Psoas muscle (tissue), 8 donors: ENCODE measurements around the gene MAN1B1. TPM values are rescaled to one million over a fixed set of nuclear protein-coding genes. Genes with fewer than 3 reads are reported as not detected.

ENCODE experiments used
- ATAC-seq, 4 donors: fragments of 200-7000 bp; cut with Tn5 transposase; one replicate each; pipeline ENCODE4 v1.9.1; 2020; ENCODE audit warnings: moderate library complexity in 3 of 4, mild to moderate bottlenecking in 2 of 4
- DNase-seq, 2 donors: peaks; one replicate each; pipeline ENCODE4 v3.0.0-alpha.2; 2020
- H3K27ac ChIP-seq: fragments of 200-600 bp; one replicate; pipeline ENCODE4 v1.8.0; 2022
- H3K27me3 ChIP-seq, 3 donors: fragments of 200-600 bp in 1 of 3; one replicate each; pipeline versions ENCODE4 v1.6.1 to v1.8.0; 2013 to 2022; ENCODE audit warnings: low read length in 2 of 3, mild to moderate bottlenecking in 2 of 3, moderate library complexity in 1 of 3; ENCODE audit not compliant: insufficient read depth in 3 of 3
- H3K36me3 ChIP-seq, 2 donors: fragments of 200-600 bp in 1 of 2; one replicate each; pipeline versions ENCODE4 v1.6.1 to v1.8.0; 2013 to 2022; ENCODE audit warnings: low read depth in 1 of 2, mild to moderate bottlenecking in 1 of 2, moderate library complexity in 1 of 2; ENCODE audit not compliant: insufficient read depth in 1 of 2
- H3K4me1 ChIP-seq: fragments of 200-600 bp; one replicate; pipeline ENCODE4 v1.8.0; 2022
- H3K4me3 ChIP-seq: fragments of 200-600 bp; one replicate; pipeline ENCODE4 v1.8.0; 2022; ENCODE audit warnings: mild to moderate bottlenecking
- H3K9me3 ChIP-seq: fragments of 200-600 bp; one replicate; pipeline ENCODE4 v1.8.0; 2022
- CTCF ChIP-seq: fragments of 200-600 bp; IDR thresholded peaks from one replicate; pipeline ENCODE4 v1.8.0; 2022; ENCODE audit warnings: antibody characterized with exemption
- WGBS, 3 donors: extraction: QIAGEN DNeasy Blood & Tissue Kit; methylation state at CpG; one replicate each; pipeline versions ENCODE4 v1.1.6 to v1.1.7; 2013; 5-methylcytosine and 5-hydroxymethylcytosine counted together
- intact Hi-C, 2 donors: fragments of 100-400 bp; cut with DNase I; formaldehyde crosslinking; loops; one replicate each; pipeline versions ENCODE4 v1.11.0 to v1.14.2; 2022
- polyA plus RNA-seq, 3 donors: library from polyadenylated mRNA; stranded (reverse); fragments of 200-250 nt; gene quantifications; one replicate each; pipeline ENCODE4 v1.2.3, GENCODE V29; 2013
- total RNA-seq, 4 donors: library from RNA; stranded (reverse); fragmentation: NEBNext Ultra II Directional in 2 of 4; extraction: Animal tissue kit (Norgen Biotek cat#: 25700) in 2 of 4; gene quantifications; one replicate each; pipeline versions ENCODE4 v1.2.1 to v1.2.4, GENCODE V29; 2021 to 2023
- donor health status: healthy with polysubstance abuse.
- donor health status: DM: no; HTN: no; CAD: no; lungs with moderate emphysema.
- donor health status: Bipolar disorder and iron deficiency.
- donor health status: healthy.
- donor health status: DM: yes; HTN: yes; CAD: no.
- donor health status: DM: no; HTN: no; CAD: no.
- donor health status: DM: no; HTN: no; CAD: no.
- donor health status: DM: yes; HTN: yes; CAD: no.

Gene MAN1B1
- total and polyA plus RNA-seq, 7 donors = 13.1 to 24.4 (median 14.6) TPM

GRCh38 chr9:137157618-137158415 lies 71.0 kb downstream of the MAN1B1 start:
- ATAC-seq (no peak), DNase-seq (no peak)
- Histone ChIP-seq H3K9me3 (no peaks in the 10 kb centered on the region), H3K4me1 (no peaks in the 10 kb centered on the region), H3K4me3 (no peak overlapping the region), H3K27ac (no peak overlapping the region), H3K36me3 (no peaks in the 10 kb centered on the region), H3K27me3 (peaks cover 0 to 78% (median 37%) of the 10 kb centered on the region in 3 donors)
- intact Hi-C loops = no loop called here
- no peak for TF ChIP-seq CTCF
- WGBS, 3 donors = 40 to 50% (median 41%) methylated on average over 19 of the region's 19 CpGs

GRCh38 chr9:137158625-137159024 lies 71.8 kb downstream of the MAN1B1 start:
- H3K9me3 ChIP-seq = no peaks in the 10 kb centered on the region
- DNase-seq = no peak
- WGBS, 3 donors = 29 to 50% (median 42%) methylated on average over 4 of the region's 4 CpGs
- no peak for TF ChIP-seq CTCF
- intact Hi-C loops = no loop called here
- no peak overlapping the region for H3K4me3 ChIP-seq
- no peak overlapping the region for H3K27ac ChIP-seq
- H3K27me3 ChIP-seq = peaks cover 0 to 86% (median 41%) of the 10 kb centered on the region in 3 donors
- ATAC-seq = no peak
- H3K36me3 ChIP-seq = no peaks in the 10 kb centered on the region
- H3K4me1 ChIP-seq = peaks cover 6% of the 10 kb centered on the region

Other genes starting within 250 kb of the MAN1B1 start
Only the 30 nearest of the 36 such genes appear.
- 100 to 1,000 TPM; 135 to 236 (median 171) TPM for gene FBXW5, start 142.2 kb upstream of the MAN1B1 start, total RNA-seq
- gene FBXW5, start 142.2 kb upstream of the MAN1B1 start, polyA plus RNA-seq = 100 to 1,000 TPM; 202 to 261 (median 213) TPM
- 1 to 10 TPM; 1.7 to 7.9 (median 5.9) TPM for gene C8G, start 141.7 kb upstream of the MAN1B1 start, total RNA-seq
- gene C8G, start 141.7 kb upstream of the MAN1B1 start, polyA plus RNA-seq = 1 to 10 TPM; 3.4 to 6.0 (median 4.5) TPM
- 1 to 10 TPM in 1 of 4 donors, under 1 TPM in 2, not detected in 1; 0.38 to 1.5 (median 0.48) TPM for gene LCN12, start 134.7 kb upstream of the MAN1B1 start, total RNA-seq
- under 1 TPM; 0.06 to 0.17 (median 0.13) TPM for gene LCN12, start 134.7 kb upstream of the MAN1B1 start, polyA plus RNA-seq
- gene PTGDS, start 109.5 kb upstream of the MAN1B1 start, total RNA-seq = 100 to 1,000 TPM in 1 of 4 donors, 10 to 100 TPM in 3; 23.3 to 130 (median 74.3) TPM
- 10 to 100 TPM; 29.9 to 37.9 (median 37.8) TPM for gene PTGDS, start 109.5 kb upstream of the MAN1B1 start, polyA plus RNA-seq
- under 1 TPM; 0.10 to 0.79 (median 0.38) TPM for gene LCNL1, start 104.0 kb upstream of the MAN1B1 start, total RNA-seq
- under 1 TPM; 0.04 to 0.14 (median 0.06) TPM for gene LCNL1, start 104.0 kb upstream of the MAN1B1 start, polyA plus RNA-seq
- 10 to 100 TPM in 3 of 4 donors, 1 to 10 TPM in 1; 9.4 to 15.6 (median 12.4) TPM for gene PAXX, start 94.6 kb upstream of the MAN1B1 start, total RNA-seq
- 10 to 100 TPM; 16.5 to 39.2 (median 25.2) TPM for gene PAXX, start 94.6 kb upstream of the MAN1B1 start, polyA plus RNA-seq
- gene CLIC3, start 90.4 kb upstream of the MAN1B1 start, total RNA-seq = under 1 TPM in 3 of 4 donors, not detected in 1; 0.38 to 0.90 (median 0.54) TPM
- gene CLIC3, start 90.4 kb upstream of the MAN1B1 start, polyA plus RNA-seq = under 1 TPM; 0.55 to 0.94 (median 0.79) TPM
- 10 to 100 TPM; 12.2 to 23.5 (median 18.3) TPM for gene ABCA2, start 58.7 kb upstream of the MAN1B1 start, total RNA-seq
- gene ABCA2, start 58.7 kb upstream of the MAN1B1 start, polyA plus RNA-seq = 10 to 100 TPM in 1 of 3 donors, 1 to 10 TPM in 2; 6.9 to 11.1 (median 8.5) TPM
- gene FUT7, start 54.9 kb upstream of the MAN1B1 start, total RNA-seq = under 1 TPM in 1 of 4 donors, not detected in 3; 0.08 TPM
- under 1 TPM in 2 of 3 donors, not detected in 1; 0.01 to 0.06 TPM for gene FUT7, start 54.9 kb upstream of the MAN1B1 start, polyA plus RNA-seq
- 10 to 100 TPM; 17.3 to 32.1 (median 22.6) TPM for gene NPDC1, start 40.8 kb upstream of the MAN1B1 start, total RNA-seq
- gene NPDC1, start 40.8 kb upstream of the MAN1B1 start, polyA plus RNA-seq = 10 to 100 TPM; 14.8 to 23.2 (median 17.6) TPM
- 1 to 10 TPM in 2 of 4 donors, under 1 TPM in 2; 0.59 to 1.4 (median 0.95) TPM for gene ENTPD2, start 32.9 kb upstream of the MAN1B1 start, total RNA-seq
- gene ENTPD2, start 32.9 kb upstream of the MAN1B1 start, polyA plus RNA-seq = under 1 TPM; 0.17 to 0.29 (median 0.28) TPM
- gene SAPCD2, start 16.4 kb upstream of the MAN1B1 start, total RNA-seq = under 1 TPM; 0.10 to 0.15 (median 0.12) TPM
- gene SAPCD2, start 16.4 kb upstream of the MAN1B1 start, polyA plus RNA-seq = under 1 TPM in 2 of 3 donors, not detected in 1; 0.18 to 0.22 TPM
- gene UAP1L1, start 9.5 kb upstream of the MAN1B1 start, total RNA-seq = 1 to 10 TPM; 1.8 to 4.5 (median 3.0) TPM
- 1 to 10 TPM; 1.5 to 2.4 (median 1.7) TPM for gene UAP1L1, start 9.5 kb upstream of the MAN1B1 start, polyA plus RNA-seq
- gene DPP7, start 27.7 kb downstream of the MAN1B1 start, total RNA-seq = 10 to 100 TPM; 43.2 to 75.3 (median 67.5) TPM
- 10 to 100 TPM; 34.8 to 67.7 (median 61.3) TPM for gene DPP7, start 27.7 kb downstream of the MAN1B1 start, polyA plus RNA-seq
- not detected for gene GRIN1, start 52.2 kb downstream of the MAN1B1 start, total RNA-seq
- gene GRIN1, start 52.2 kb downstream of the MAN1B1 start, polyA plus RNA-seq = under 1 TPM in 1 of 3 donors, not detected in 2; 0.06 TPM
- gene LRRC26, start 83.1 kb downstream of the MAN1B1 start, total RNA-seq = not detected
- gene LRRC26, start 83.1 kb downstream of the MAN1B1 start, polyA plus RNA-seq = not detected
- not detected for gene TMEM210, start 85.1 kb downstream of the MAN1B1 start, total RNA-seq
- gene TMEM210, start 85.1 kb downstream of the MAN1B1 start, polyA plus RNA-seq = not detected
- gene ANAPC2, start 101.6 kb downstream of the MAN1B1 start, total RNA-seq = 10 to 100 TPM; 20.5 to 32.1 (median 24.3) TPM
- gene ANAPC2, start 101.6 kb downstream of the MAN1B1 start, polyA plus RNA-seq = 10 to 100 TPM; 13.0 to 22.6 (median 21.6) TPM
- 10 to 100 TPM; 51.5 to 65.4 (median 54.4) TPM for gene SSNA1, start 101.7 kb downstream of the MAN1B1 start, total RNA-seq
- 100 to 1,000 TPM; 101 to 176 (median 142) TPM for gene SSNA1, start 101.7 kb downstream of the MAN1B1 start, polyA plus RNA-seq
- gene TPRN, start 113.8 kb downstream of the MAN1B1 start, total RNA-seq = 10 to 100 TPM in 2 of 4 donors, 1 to 10 TPM in 2; 8.0 to 11.3 (median 9.8) TPM
- gene TPRN, start 113.8 kb downstream of the MAN1B1 start, polyA plus RNA-seq = 10 to 100 TPM in 1 of 3 donors, 1 to 10 TPM in 2; 3.6 to 11.1 (median 6.7) TPM
- 10 to 100 TPM; 31.2 to 40.1 (median 36.0) TPM for gene TMEM203, start 118.7 kb downstream of the MAN1B1 start, total RNA-seq
- 10 to 100 TPM; 30.6 to 71.6 (median 47.7) TPM for gene TMEM203, start 118.7 kb downstream of the MAN1B1 start, polyA plus RNA-seq
- gene NDOR1, start 118.7 kb downstream of the MAN1B1 start, total RNA-seq = 1 to 10 TPM; 2.2 to 4.4 (median 3.7) TPM
- 1 to 10 TPM; 1.5 to 6.3 (median 6.2) TPM for gene NDOR1, start 118.7 kb downstream of the MAN1B1 start, polyA plus RNA-seq
- 10 to 100 TPM in 1 of 4 donors, 1 to 10 TPM in 3; 4.8 to 12.8 (median 8.1) TPM for gene RNF208, start 135.3 kb downstream of the MAN1B1 start, total RNA-seq
- 1 to 10 TPM; 5.9 to 6.4 (median 6.1) TPM for gene RNF208, start 135.3 kb downstream of the MAN1B1 start, polyA plus RNA-seq
- gene CYSRT1, start 138.2 kb downstream of the MAN1B1 start, total RNA-seq = under 1 TPM in 3 of 4 donors, not detected in 1; 0.18 to 0.77 (median 0.32) TPM
- 1 to 10 TPM in 1 of 3 donors, under 1 TPM in 2; 0.08 to 1.1 (median 0.11) TPM for gene CYSRT1, start 138.2 kb downstream of the MAN1B1 start, polyA plus RNA-seq
- not detected for gene RNF224, start 140.5 kb downstream of the MAN1B1 start, total RNA-seq
- gene RNF224, start 140.5 kb downstream of the MAN1B1 start, polyA plus RNA-seq = under 1 TPM in 1 of 3 donors, not detected in 2; 0.01 TPM
- not detected for gene SLC34A3, start 143.9 kb downstream of the MAN1B1 start, total RNA-seq
- not detected for gene SLC34A3, start 143.9 kb downstream of the MAN1B1 start, polyA plus RNA-seq
- 100 to 1,000 TPM; 111 to 273 (median 230) TPM for gene TUBB4B, start 154.3 kb downstream of the MAN1B1 start, total RNA-seq
- 100 to 1,000 TPM; 350 to 838 (median 389) TPM for gene TUBB4B, start 154.3 kb downstream of the MAN1B1 start, polyA plus RNA-seq
- gene STPG3, start 164.3 kb downstream of the MAN1B1 start, total RNA-seq = not detected
- under 1 TPM in 1 of 3 donors, not detected in 2; 0.08 TPM for gene STPG3, start 164.3 kb downstream of the MAN1B1 start, polyA plus RNA-seq
- 10 to 100 TPM; 39.1 to 53.7 (median 42.8) TPM for gene NELFB, start 168.3 kb downstream of the MAN1B1 start, total RNA-seq
- 10 to 100 TPM; 43.2 to 74.3 (median 58.5) TPM for gene NELFB, start 168.3 kb downstream of the MAN1B1 start, polyA plus RNA-seq
- gene TOR4A, start 190.7 kb downstream of the MAN1B1 start, total RNA-seq = 1 to 10 TPM; 1.7 to 2.3 (median 2.1) TPM
- gene TOR4A, start 190.7 kb downstream of the MAN1B1 start, polyA plus RNA-seq = 1 to 10 TPM in 2 of 3 donors, under 1 TPM in 1; 0.77 to 2.3 (median 1.1) TPM